ENCODE measurements around the gene USP40. TPM values are rescaled to one million over a fixed set of nuclear protein-coding genes. Genes with fewer than 3 reads are reported as not detected.

The USP40 gene
- total RNA-seq, 1 experiment from 2014 or later, result 34.9 TPM

- no peak for TF ChIP-seq CBX3 (IDR thresholded peaks at IDR 0.05; ENCODE audit: low read depth)
- no peak for TF ChIP-seq SP1 (IDR thresholded peaks at IDR 0.05; ENCODE audit: low read depth)
- TF ChIP-seq MAX (IDR thresholded peaks at IDR 0.05), result no peak
- no peak for TF ChIP-seq POLR2AphosphoS5 (IDR thresholded peaks at IDR 0.05; ENCODE audit: low read depth, low read length)
Observed at GRCh38 chr2:233497692-233498091, 68.9 kb downstream of the USP40 start (continued).

- ATAC-seq (no peak), DNase-seq (ENCODE audit: low read depth, low spot score) (no peak)
- Histone ChIP-seq H3K4me2 (ENCODE audit: low read length) (no peak overlapping the region), H3K4me3 (replicated peaks in 1 of 2; ENCODE audit: low read depth in 1 of 2, low read length in 2 of 2) (no peak overlapping the region), H3K36me3 (ENCODE audit: control insufficient read depth in 1 of 2, insufficient read depth in 2 of 2, low read length in 2 of 2) (peaks cover 3 to 10% of the 10 kb centered on the region in 2 experiments; a peak in 2 of 4 replicates), H3K27me3 (ENCODE audit: insufficient read depth, low read length) (no peaks in the 10 kb centered on the region), H2AFZ (ENCODE audit: low read depth, low read length, poor library complexity, severe bottlenecking) (no peak overlapping the region), H3K9me3 (ENCODE audit: control insufficient read depth in 1 of 2, insufficient read depth in 1 of 2, low read depth in 1 of 2, low read length in 2 of 2) (no peaks in the 10 kb centered on the region), H3K27ac (ENCODE audit: low read depth, low read length) (no peak overlapping the region), H3K9me2 (ENCODE audit: insufficient read depth) (no peaks in the 10 kb centered on the region), H3K79me2 (ENCODE audit: insufficient read depth, low read length) (no peaks in the 10 kb centered on the region), H3K4me1 (ENCODE audit: control insufficient read depth in 1 of 2, insufficient read depth in 2 of 2, low read length in 2 of 2) (no peaks in the 10 kb centered on the region), H4K20me1 (ENCODE audit: insufficient read depth) (no peaks in the 10 kb centered on the region), H3K9ac (ENCODE audit: low read length) (no peak overlapping the region)
- BruUV-seq (replicated peaks), result no TSS peak
- ChIA-PET RAD21 (ENCODE audit: low non-redundant PET in 1 of 2, low total read pairs in 2 of 2, uncharacterized antibody in 2 of 2, unreplicated experiment in 2 of 2) (no interaction called here), POLR2A (no interaction called here), CTCF (no interaction called here)
- intact Hi-C loops (cut with micrococcal nuclease), result no loop called here
- TF ChIP-seq REST (IDR thresholded peaks at IDR 0.05; ENCODE audit: low read depth), result no peak
- TF ChIP-seq SRF (IDR thresholded peaks at IDR 0.05; ENCODE audit: low read depth), result no peak
- TF ChIP-seq ELF1 (IDR thresholded peaks at IDR 0.05; ENCODE audit: borderline replicate concordance, low read depth), result no peak
- TF ChIP-seq RAD21 (IDR thresholded peaks at IDR 0.05; ENCODE audit: low read depth), result no peak
- TF ChIP-seq EZH2phosphoT487 (IDR thresholded peaks at IDR 0.05; ENCODE audit: borderline replicate concordance), result no peak
- no peak for TF ChIP-seq ZNF274 (IDR thresholded peaks at IDR 0.05; ENCODE audit: low read depth, low read length)
- no peak for TF ChIP-seq FOSL1 (IDR thresholded peaks at IDR 0.05; ENCODE audit: low read depth)
- no peak for TF ChIP-seq JUND (IDR thresholded peaks at IDR 0.05)
- no peak for TF ChIP-seq CTCF (IDR thresholded peaks at IDR 0.05 in 2 of 3, conservative IDR thresholded peaks at IDR 0.05 in 1 of 3; ENCODE audit: borderline replicate concordance in 1 of 3, insufficient read depth in 1 of 3, low read depth in 2 of 3, low read length in 2 of 3)
- no peak for TF ChIP-seq TCF7L2 (IDR thresholded peaks at IDR 0.05; ENCODE audit: borderline replicate concordance, extremely low read depth, insufficient read depth, insufficient read length)
Observed at GRCh38 chr2:233495503-233496496, 70.8 kb downstream of the USP40 start.

Measured in HCT116 (cell line).